GM10847 (cell line): ENCODE results near the gene DRG2.

Source experiments
- POLR2A ChIP-seq: IDR thresholded peaks from 2 replicates; pipeline ENCODE4 v1.6.1; 2011; ENCODE audit not compliant: insufficient read length; ENCODE audit errors: extremely low read depth

The DRG2 gene

GRCh38 chr17:18102640-18103039 is 14.9 kb downstream of the DRG2 start:
- TF ChIP-seq POLR2A: no peak

GRCh38 chr17:18105027-18105426 is 17.3 kb downstream of the DRG2 start:
- TF ChIP-seq POLR2A: no peak

GRCh38 chr17:18105595-18105994 is 17.8 kb downstream of the DRG2 start:
- no peak for TF ChIP-seq POLR2A

- TF ChIP-seq POLR2A: no peak
These were observed 18.5 kb downstream of the DRG2 start for GRCh38 chr17:18106211-18106610.

- TF ChIP-seq POLR2A: no peak
These were observed 19.5 kb downstream of the DRG2 start for GRCh38 chr17:18107061-18107790.

GRCh38 chr17:18107971-18108370 is 20.2 kb downstream of the DRG2 start:
- TF ChIP-seq POLR2A: no peak

- no peak for TF ChIP-seq POLR2A
These were observed 20.9 kb downstream of the DRG2 start, which contains the start of gene MYO15A for GRCh38 chr17:18108401-18109312. Gene MYO15A, plus strand, starts transcription at chr17:18108756. Its CDS starts 10,045 bp downstream, at chr17:18118801.

DNA sequence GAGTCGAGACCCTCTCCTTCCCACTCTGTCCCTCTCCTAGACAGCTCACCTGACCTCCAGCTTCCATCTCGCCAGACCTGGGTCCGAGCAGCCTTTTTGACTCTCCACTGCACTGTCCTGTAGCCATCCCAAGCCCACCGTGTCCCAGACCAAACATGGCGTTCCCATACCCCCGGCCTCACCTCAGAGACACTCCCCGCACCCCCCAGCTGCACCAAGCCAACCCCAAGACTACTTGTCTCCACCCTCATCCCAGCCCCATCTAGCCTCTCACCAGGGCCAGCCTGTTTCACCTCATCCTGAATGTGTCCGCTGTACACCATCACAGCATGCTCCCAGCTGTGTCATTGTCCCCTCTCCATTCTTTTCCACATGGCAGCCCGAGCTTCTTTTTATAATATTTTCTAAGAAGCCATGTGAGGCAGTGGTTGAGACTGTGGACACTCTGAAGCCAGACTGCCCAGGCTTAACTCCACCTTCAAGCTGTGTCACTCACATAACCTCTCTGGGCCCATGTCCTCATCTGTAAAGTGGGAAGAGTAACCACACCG is 22.3 kb downstream of the DRG2 start:
- TF ChIP-seq POLR2A: no peak

DNA sequence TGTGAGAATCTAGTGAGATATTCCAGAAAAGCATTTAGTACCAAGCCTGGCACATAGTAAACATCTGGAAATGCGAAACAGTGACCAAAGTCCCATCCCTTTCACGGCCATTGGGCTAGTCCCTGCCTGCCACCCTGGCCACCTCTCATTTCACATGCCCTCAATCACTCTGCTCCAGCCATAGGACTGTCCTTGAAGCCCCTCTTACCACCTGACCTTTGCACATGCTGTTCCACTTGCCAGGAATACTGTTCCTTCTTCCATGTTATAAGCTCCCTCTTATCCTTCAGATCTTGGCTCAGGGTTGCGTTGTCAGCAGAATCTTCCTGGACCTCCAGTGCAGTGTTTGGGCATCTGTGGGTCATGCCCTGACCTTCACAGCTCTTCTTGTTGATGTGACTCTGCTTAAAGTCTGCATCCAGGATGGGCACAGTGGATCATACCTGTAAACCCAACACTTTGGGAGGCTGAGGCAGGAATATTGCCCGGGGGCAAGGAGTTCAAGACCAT is 22.9 kb downstream of the DRG2 start:
- TF ChIP-seq POLR2A: no peak

DNA sequence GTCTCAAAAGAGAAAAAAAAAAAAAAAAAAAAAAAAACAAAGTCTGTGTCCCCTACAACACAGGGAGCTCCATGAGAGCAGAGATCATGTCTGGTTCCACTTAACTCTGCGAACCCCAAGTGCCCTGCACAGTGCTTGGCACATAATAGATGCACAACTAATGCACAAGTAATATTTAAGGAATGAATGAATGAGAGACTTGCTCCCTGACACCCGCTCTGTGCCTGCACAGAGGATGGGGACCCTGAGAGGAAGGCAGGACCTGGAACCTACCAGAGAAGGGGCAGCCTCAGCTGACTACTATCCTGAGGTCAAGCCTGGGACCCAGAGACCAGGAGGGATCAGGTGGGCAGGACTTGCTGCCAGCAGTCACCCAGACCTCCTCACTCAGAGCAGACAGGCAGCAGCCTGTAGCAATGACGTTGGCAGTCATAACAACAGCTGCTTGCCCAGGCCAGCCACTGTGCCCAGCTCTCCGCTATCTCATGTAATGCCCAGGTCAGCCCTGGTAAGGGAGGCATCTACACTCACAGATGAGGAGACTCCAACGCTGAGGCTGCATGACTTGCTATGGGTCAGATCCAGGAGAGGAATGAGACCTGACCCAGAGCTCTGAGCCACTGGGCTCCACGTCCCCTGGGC is 23.7 kb downstream of the DRG2 start:
- no peak for TF ChIP-seq POLR2A

- TF ChIP-seq POLR2A: no peak
These were observed 27.8 kb downstream of the DRG2 start for GRCh38 chr17:18115517-18115916.

GRCh38 chr17:18116078-18116477 is 28.3 kb downstream of the DRG2 start:
- TF ChIP-seq POLR2A: no peak

DNA sequence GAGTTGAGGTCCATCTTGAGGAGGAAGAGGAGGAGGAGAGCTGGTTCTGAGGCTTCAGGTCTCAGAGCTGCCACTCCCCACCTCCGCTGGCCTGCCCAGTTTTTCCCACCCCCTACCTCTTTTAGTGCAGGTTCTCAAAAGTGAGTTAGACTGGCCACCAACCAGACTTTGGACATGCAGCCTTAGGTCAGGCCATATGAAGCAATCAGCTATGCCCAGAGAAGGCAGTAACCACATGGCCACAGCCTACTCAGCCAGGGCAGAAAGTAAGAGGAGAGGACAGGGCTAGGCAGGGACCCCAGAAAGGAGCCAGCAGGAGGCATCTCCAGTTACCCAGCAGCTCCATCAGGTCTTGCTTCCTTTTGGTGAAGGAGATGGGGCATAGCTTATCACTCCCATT is 29.8 kb downstream of the DRG2 start:
- TF ChIP-seq POLR2A: no peak

DNA sequence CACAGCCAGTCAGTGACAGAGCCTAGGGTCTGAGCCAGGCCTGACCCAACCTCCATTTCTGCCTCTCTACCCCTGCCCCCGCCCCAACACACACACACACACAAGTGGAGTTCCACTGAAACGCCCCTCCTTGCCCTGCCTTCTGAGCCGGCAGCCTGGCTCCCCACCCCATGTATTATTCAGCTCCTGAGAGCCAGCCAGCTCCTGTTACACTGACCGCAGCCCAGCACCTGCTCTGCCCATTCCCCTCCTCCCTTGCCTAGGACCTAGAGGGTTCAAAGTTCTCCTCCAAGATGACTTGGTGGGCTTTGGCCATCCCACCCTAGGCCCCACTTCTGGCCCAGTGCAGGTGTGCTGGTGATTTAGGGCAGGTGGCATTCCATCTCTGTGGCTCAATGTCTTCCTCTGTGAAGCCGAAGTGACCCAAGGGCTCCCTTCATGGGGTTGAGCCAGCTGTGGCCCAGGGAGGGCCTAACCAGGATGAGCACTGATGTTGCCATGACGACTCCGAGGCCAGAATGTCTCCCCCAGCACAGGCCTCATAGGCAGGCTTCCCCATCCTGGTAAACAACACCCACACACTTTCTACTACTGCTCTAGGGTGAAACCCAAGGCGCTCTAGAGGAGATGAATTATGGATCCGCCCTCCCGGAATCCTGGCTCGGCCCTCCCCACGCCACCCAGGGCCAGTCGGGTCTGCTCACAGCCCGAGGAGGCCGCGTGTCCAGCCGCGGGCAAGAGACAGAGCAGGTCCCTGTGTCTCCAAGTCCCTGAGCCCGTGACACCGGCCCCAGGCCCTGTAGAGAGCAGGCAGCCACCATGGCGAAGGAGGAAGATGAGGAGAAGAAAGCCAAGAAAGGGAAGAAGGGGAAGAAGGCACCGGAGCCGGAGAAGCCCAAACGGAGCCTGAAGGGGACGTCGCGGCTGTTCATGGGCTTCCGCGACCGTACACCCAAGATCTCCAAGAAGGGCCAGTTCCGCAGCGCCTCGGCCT is 30.5 kb downstream of the DRG2 start:
- TF ChIP-seq POLR2A: no peak

- no peak for TF ChIP-seq POLR2A
These were observed 31.5 kb downstream of the DRG2 start for GRCh38 chr17:18119166-18119745.
